ENCODE results near the gene PACS1.
"Not testable (repeated sequence)": the region's sequence is repeated elsewhere in the genome, so short reads cannot be mapped to it uniquely, and the experiment has no call there.

Gene PACS1

GRCh38 chr11:66076561-66076960, 6.5 kb downstream of the PACS1 start:
- no peak for DNase-seq

- DNase-seq: no peak
Measured at GRCh38 chr11:66077927-66078326, 7.9 kb downstream of the PACS1 start.

DNA sequence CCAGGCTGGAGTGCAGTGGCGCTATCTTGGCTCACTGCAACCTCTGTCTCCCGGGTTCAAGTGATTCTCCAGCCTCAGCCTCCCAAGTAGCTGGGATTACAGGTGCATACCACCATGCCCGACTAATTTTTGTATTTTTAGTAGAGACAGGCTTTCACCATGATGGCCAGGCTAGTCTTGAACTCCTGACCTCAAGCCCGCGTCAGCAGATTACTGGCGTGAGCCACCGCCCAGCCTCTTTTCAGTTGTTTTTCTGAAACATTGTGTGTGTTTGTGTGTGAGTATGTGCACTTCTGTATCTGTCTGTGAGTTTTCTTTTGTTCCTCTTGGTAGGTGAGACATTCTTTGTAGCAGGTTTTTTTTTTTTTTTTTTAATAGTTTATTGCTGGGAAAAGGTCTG, 8.9 kb downstream of the PACS1 start:
- not testable (repeated sequence) for DNase-seq

- DNase-seq: no peak
Measured at GRCh38 chr11:66080055-66080817, 10.2 kb downstream of the PACS1 start.

DNA sequence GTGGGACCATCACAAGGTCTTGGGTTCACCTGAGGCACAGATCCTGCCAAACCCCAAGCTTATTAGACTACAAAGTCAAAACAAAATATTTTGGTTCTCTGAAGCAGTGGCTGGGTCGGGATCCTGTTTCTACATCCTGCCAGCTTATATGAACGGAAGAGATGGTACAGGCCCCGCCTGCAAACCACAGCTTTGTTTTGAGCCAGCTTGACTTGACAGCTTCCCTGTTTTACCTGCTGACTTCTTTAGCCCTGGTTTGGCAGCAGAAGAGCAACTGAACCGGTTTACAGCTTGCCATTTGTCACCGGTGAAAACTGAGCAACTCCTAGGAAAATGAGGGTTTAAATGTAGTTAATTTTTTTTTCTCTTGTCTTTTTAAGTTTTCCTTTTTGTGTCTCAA, 11.4 kb downstream of the PACS1 start:
- DNase-seq: no peak

- DNase-seq: no peak
Measured at GRCh38 chr11:66082946-66083698, 13.1 kb downstream of the PACS1 start.

- no peak for DNase-seq
Measured at GRCh38 chr11:66083767-66084166, 13.7 kb downstream of the PACS1 start.

DNA sequence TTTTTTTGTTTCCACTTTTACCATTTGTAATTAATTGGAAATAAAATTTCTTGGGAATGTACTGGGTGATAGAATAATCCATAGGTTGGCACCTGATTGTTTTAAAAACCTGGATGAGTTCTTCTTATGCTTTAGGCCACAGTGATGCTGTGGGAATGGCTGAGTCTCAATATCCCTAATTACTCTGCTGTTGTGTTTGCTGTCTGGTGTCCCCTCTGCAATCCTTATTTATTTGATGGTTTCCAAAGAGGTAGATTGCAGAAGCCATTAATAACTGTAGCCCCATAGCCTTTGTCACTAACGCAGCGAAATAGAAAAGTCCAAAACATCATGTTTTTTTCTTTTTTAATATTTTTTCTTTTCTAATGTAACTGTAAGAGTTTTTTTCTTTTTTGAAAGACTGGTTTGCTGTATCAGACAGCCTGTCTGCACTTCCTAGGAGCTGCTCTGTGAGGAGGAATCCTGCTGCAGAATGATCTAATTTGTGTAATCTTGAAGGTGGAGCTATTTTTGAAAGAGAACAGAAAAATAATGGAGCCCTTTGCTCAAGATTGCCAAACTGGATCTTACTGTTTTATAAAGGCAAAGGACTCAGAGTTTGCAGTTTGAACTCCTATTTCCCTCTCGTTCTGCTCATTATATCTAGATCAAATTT, 14.9 kb downstream of the PACS1 start:
- DNase-seq: no peak

DNA sequence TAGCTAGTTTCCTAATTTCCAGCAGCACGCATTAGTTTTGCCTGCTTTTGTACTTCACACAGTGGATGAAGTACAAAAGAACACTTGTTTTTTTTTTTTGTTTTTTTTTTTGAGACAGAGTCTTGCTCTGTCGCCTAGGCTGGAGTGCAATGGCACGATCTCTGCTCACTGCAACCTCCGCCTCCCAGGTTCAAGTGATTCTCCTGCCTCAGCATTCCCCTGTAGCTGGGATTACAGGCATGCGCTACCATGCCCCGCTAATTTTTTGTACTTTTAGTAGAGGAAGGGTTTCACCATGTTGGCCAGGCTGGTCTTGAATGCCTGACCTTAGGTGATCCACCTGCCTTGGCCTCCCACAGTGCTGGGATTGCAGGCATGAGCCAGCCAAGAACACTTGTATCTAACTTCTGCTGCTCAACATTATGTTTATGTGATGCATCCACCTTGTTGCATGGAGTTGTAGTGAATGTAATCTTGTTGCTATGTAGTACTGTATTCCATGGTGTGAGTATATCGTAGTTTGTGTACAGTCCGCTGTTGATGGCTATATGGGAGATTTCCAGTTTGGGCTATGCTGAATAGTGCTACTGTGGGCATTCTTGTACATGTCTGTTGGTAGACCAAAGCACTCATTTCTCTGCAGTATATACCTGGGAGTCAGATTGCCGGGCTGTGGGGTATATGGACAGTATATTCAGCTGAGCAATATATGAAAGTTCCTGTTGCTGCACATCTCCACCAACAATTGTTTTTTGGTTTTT, 17.3 kb downstream of the PACS1 start:
- DNase-seq: no peak

- no peak for DNase-seq
Measured at GRCh38 chr11:66089067-66089466, 19.0 kb downstream of the PACS1 start.

GRCh38 chr11:66090288-66090687, 20.2 kb downstream of the PACS1 start:
- no peak for DNase-seq

DNA sequence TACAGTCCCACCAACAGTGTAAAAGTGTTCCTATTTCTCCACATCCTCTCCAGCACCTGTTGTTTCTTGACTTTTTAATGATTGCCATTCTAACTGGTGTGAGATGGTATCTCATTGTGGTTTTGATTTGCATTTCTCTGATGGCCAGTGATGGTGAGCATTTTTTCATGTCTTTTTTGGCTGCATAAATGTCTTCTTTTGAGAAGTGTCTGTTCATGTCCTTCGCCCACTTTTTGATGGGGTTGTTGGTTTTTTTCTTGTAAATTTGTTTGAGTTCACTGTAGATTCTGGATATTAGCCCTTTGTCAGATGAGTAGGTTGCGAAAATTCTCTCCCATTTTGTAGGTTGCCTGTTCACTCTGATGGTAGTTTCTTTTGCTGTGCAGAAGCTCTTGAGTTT, 22.1 kb downstream of the PACS1 start:
- DNase-seq: not testable (repeated sequence)

GRCh38 chr11:66099746-66100145, 29.7 kb downstream of the PACS1 start:
- DNase-seq: not testable (repeated sequence)

- DNase-seq: no peak
Measured at GRCh38 chr11:66100272-66101065, 30.4 kb downstream of the PACS1 start.

GRCh38 chr11:66101066-66101464, 31.0 kb downstream of the PACS1 start:
- DNase-seq: no peak

- no peak for DNase-seq
Measured at GRCh38 chr11:66104057-66104638, 34.1 kb downstream of the PACS1 start.

DNA sequence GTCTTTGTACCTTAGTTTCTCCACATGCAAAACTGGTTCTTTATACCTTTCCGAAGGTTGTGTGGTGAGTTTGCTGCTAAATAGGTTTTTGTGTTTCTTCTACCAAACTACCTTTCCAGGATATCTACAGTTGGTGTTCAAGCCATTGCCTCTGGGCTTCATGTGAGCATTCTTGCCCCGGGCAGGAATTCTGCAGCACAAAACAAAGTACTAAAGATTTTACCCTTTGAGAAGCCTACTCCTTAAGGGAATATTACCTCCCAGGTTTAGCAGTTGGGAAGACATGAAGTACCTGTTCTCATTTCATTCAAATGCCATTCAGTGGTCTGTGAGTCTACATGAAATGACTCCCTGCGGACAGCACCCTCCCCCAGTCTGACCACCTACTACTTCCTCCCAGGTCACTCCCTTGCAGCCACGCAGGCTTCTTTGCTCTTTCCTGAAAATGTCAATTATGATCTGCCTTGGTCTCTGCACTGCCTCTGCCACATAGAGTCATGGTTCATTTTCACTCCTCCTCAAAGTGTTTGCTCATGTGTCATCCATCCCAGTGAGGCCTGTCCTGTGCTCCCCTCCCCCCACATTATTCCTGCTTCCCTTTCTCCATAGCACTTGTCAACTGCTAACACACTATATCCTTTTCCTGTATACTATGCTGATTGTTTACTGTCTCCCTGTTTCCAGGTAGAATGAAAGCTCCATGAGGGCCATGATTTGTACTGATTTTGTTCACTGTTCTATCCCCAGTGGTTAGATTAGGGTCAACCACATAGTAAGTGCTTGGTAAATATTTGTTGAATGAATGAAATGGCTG, 36.9 kb downstream of the PACS1 start:
- DNase-seq: no peak

GRCh38 chr11:66107600-66108510, 37.8 kb downstream of the PACS1 start:
- DNase-seq: no peak

DNA sequence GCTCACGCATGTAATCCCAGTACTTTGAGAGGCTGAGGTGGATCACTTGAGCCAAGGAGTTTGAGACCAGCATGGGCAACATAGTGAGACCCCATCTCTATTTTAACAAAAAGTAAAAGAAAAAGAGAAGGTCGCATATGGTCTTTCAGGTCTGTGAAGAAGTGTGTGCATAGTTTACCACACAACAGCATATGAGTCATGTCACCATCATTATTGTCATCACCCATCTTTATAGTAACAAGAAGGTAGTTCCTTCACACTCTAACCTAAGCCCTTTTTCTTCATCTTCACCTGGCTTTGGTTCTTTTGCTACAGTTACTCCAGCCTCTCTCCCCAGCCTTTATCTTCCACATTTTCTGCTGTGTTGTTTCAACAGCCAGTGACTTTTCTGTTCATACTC, 39.2 kb downstream of the PACS1 start:
- DNase-seq: no peak

- no peak for DNase-seq
Measured at GRCh38 chr11:66111158-66111557, 41.1 kb downstream of the PACS1 start.
